ELF-1 (cell line): ENCODE measurements around the gene GANAB.
"Not testable (repeated sequence)": the region's sequence is repeated elsewhere in the genome, so short reads cannot be mapped to it uniquely, and the experiment has no call there.

ENCODE experiments used
- DNase-seq: peaks from one replicate; pipeline ENCODE4 v3.0.0-alpha.2; 2016; ENCODE audit warnings: low read depth, low spot score

GANAB gene

GRCh38 chr11:62645946-62646824 lies at the start of gene GANAB:
Gene GANAB, minus strand, starts transcription at chr11:62646613. Its CDS starts 14 bp downstream, at chr11:62646599.
- peak; percentile 99 for DNase-seq

- peak; percentile 84 for DNase-seq
Measured at GRCh38 chr11:62694455-62695167, 48.2 kb upstream of the GANAB start.

GRCh38 chr11:62693624-62694023 lies 47.2 kb upstream of the GANAB start:
- not testable (repeated sequence) for DNase-seq

- DNase-seq: no peak
Measured at GRCh38 chr11:62689421-62690183, 43.2 kb upstream of the GANAB start, which contains the start of gene LRRN4CL. Gene LRRN4CL, minus strand, starts transcription at chr11:62689530. Its CDS starts 1,022 bp downstream, at chr11:62688508.

- DNase-seq: no peak
Measured at GRCh38 chr11:62688491-62688890, 42.1 kb upstream of the GANAB start.

- DNase-seq: peak; percentile 50
Measured at GRCh38 chr11:62687508-62688396, 41.3 kb upstream of the GANAB start.

GRCh38 chr11:62682518-62682917 lies 36.1 kb upstream of the GANAB start:
- DNase-seq: no peak

GRCh38 chr11:62680825-62681240 lies 34.4 kb upstream of the GANAB start:
- DNase-seq: peak; percentile 57

GRCh38 chr11:62678770-62679696 lies 32.6 kb upstream of the GANAB start, which contains the start of gene UBXN1:
Gene UBXN1, minus strand, starts transcription at chr11:62679073. Its CDS starts 150 bp downstream, at chr11:62678923.
- DNase-seq: peak; percentile 89

- DNase-seq: no peak
Measured at GRCh38 chr11:62678433-62678769, 32.0 kb upstream of the GANAB start.

- DNase-seq: no peak
Measured at GRCh38 chr11:62677714-62678113, 31.3 kb upstream of the GANAB start.

- no peak for DNase-seq
Measured at GRCh38 chr11:62677156-62677555, 30.7 kb upstream of the GANAB start.

GRCh38 chr11:62676698-62677097 lies 30.3 kb upstream of the GANAB start:
- DNase-seq: no peak

- DNase-seq: not testable (repeated sequence)
Measured at GRCh38 chr11:62675415-62675814, 29.0 kb upstream of the GANAB start.

- no peak for DNase-seq
Measured at GRCh38 chr11:62673196-62673525, 26.7 kb upstream of the GANAB start.

- peak; percentile 89 for DNase-seq
Measured at GRCh38 chr11:62671608-62672389, 25.4 kb upstream of the GANAB start, which contains the start of the genes LBHD1 and UQCC3. Gene LBHD1, minus strand, starts transcription at chr11:62672267. Its CDS starts 2,236 bp downstream, at chr11:62670031. Gene UQCC3, plus strand, starts transcription at chr11:62671673. Its CDS starts 73 bp downstream, at chr11:62671746.

GRCh38 chr11:62671236-62671607 lies 24.8 kb upstream of the GANAB start:
- no peak for DNase-seq

- peak; percentile 35 for DNase-seq
Measured at GRCh38 chr11:62669420-62670161, 23.2 kb upstream of the GANAB start.
